K562 (cell line): ENCODE data around the gene KAT7. TPM values are rescaled to one million over a fixed set of nuclear protein-coding genes. Genes with fewer than 3 reads are reported as not detected.

Source experiments
- CEBPG ChIP-seq, 3 experiments: fragments of 200-800 bp in 1 of 3; sonication (Bioruptor generic) in 1 of 3; sonication (generic) in 1 of 3; formaldehyde crosslinking in 1 of 3; IDR thresholded peaks in 2 of 3; conservative IDR thresholded peaks in 1 of 3; 2 replicates each; pipeline versions ENCODE4 v1.6.1 to v1.8.0; 2016 to 2022; ENCODE audit warnings: missing compliant biosample characterization in 2 of 3, missing genetic modification characterization in 2 of 3, mild to moderate bottlenecking in 1 of 3, missing genetic modification reagents in 1 of 3
- CHD7 ChIP-seq: fragments of 200-600 bp; sonication (generic); IDR thresholded peaks from one replicate; pipeline ENCODE4 v1.6.1; 2012; ENCODE audit warnings: mild to moderate bottlenecking, low read depth, low read length, inconsistent platforms
- HDAC3 ChIP-seq: fragments of 450-650 bp; IDR thresholded peaks from 2 replicates; pipeline ENCODE4 v1.6.1; 2018; ENCODE audit warnings: borderline replicate concordance, mild to moderate bottlenecking, moderate library complexity; ENCODE audit not compliant: partially characterized antibody
- HDGF ChIP-seq: fragments of 450-650 bp; IDR thresholded peaks from 2 replicates; pipeline ENCODE4 v1.6.1; 2016
- HMG20A ChIP-seq: fragments of 450-650 bp; formaldehyde crosslinking; conservative IDR thresholded peaks from 2 replicates; pipeline ENCODE4 v1.4.0; 2020; ENCODE audit warnings: mild to moderate bottlenecking, mixed read lengths
- HNRNPH1 ChIP-seq: fragments of 200-400 bp; formaldehyde crosslinking; optimal IDR thresholded peaks from 2 replicates; pipeline ENCODE3; 2017; ENCODE audit warnings: low read depth, mild to moderate bottlenecking, low read length, moderate library complexity
- MYBL2 ChIP-seq, 2 experiments: fragments of 450-650 bp in 1 of 2; sonication (generic) in 1 of 2; formaldehyde crosslinking in 1 of 2; IDR thresholded peaks; 2 replicates each; pipeline versions ENCODE4 v1.6.1 to v1.8.1; 2017 to 2022; ENCODE audit warnings: borderline replicate concordance in 1 of 2, inconsistent platforms in 1 of 2, low read depth in 1 of 2, mild to moderate bottlenecking in 1 of 2, missing genetic modification reagents in 1 of 2, moderate library complexity in 1 of 2
- ZMIZ1 ChIP-seq, 2 experiments: fragments of 150-350 bp in 1 of 2; IDR thresholded peaks; 2 replicates each; pipeline ENCODE4 v1.6.1; 2012 to 2016; ENCODE audit warnings: low read depth in 2 of 2, low read length in 2 of 2, mild to moderate bottlenecking in 1 of 2, moderate library complexity in 1 of 2
- ZNF655 ChIP-seq: fragments of 250-450 bp; sonication (Bioruptor Pico); IDR thresholded peaks from 2 replicates; pipeline ENCODE4 v1.5.0; 2021
- polyA plus RNA-seq, 8 experiments: library from polyadenylated mRNA; depleted of rRNA in 4 of 8; stranded (reverse) in 5 of 8; unstranded in 3 of 8; fragments of >200 nt; fragmentation: Nextera tagmentation in 2 of 8; fragmentation: Illumina TruSeq in 1 of 8; extraction: Ambion mirVana in 2 of 8; extraction: Trizol in 1 of 8; gene quantifications; 2 replicates each; pipeline versions ENCODE4 v1.2.1 to v1.2.3, GENCODE V29; 2011 to 2014; ENCODE audit warnings: inconsistent platforms in 1 of 8, missing spikeins in 1 of 8
- total RNA-seq, 7 experiments: library from RNA; depleted of rRNA in 6 of 7; stranded (reverse); fragments of >200 nt in 6 of 7; fragmentation: Illumina TruSeq in 2 of 7; extraction: Trizol in 2 of 7; gene quantifications; 2 replicates each; pipeline versions ENCODE4 v1.2.1 to v1.2.3, GENCODE V29; 2011 to 2021; ENCODE audit warnings: low replicate concordance in 1 of 7

KAT7 gene
- total and polyA plus RNA-seq, 9 of the 15 experiments (the other 6 are each of a cell fraction or from before 2014, with no cell fraction given) = 10.8 to 57.3 (median 34.8) TPM

- TF ChIP-seq HMG20A (CRISPR knock-in tag) = no peak
- no peak for TF ChIP-seq CHD7
- TF ChIP-seq ZNF655 (CRISPR knock-in tag) = 0 out of 2 replicates have a peak, but pooled peaks have one; percentile 24
- peak; percentile 96 for TF ChIP-seq CEBPG (CRISPR knock-in tag; IDR thresholded peaks at IDR 0.05)
- peak; percentile 91 to 94 for TF ChIP-seq CEBPG (tag; conservative IDR thresholded peaks at IDR 0.05 in 1 of 2, IDR thresholded peaks at IDR 0.05 in 1 of 2)
- no peak for TF ChIP-seq HDGF
- TF ChIP-seq ZMIZ1 (IDR thresholded peaks at IDR 0.05; ENCODE audit: low read depth in 2 of 2, low read length in 2 of 2) = peak in 1 of 2 experiments; percentile 98; a peak in 2 of 4 replicates
- peak; percentile 99 for TF ChIP-seq HDAC3
- TF ChIP-seq HNRNPH1 = no peak
- peak; percentile 52; the same call in 1 of the 2 replicates for TF ChIP-seq MYBL2 (IDR thresholded peaks at IDR 0.05; ENCODE audit: low read depth)
- no peak for TF ChIP-seq MYBL2 (CRISPR knock-in tag; IDR thresholded peaks at IDR 0.05; ENCODE audit: borderline replicate concordance)
Observed at GRCh38 chr17:49739641-49740271, 48.7 kb upstream of the KAT7 start (continued).
